Dendritic cell treated with granulocyte-macrophage colony-stimulating factor and Interleukin-4, amounts not matched to agents 40 ng/mL and 50 ng/mL, for 4 days (primary cell): ENCODE data around the gene ERVH48-1.
A peak's percentile ranks its signal among the peaks of the same experiment; 100 is the strongest.
"Not testable (repeated sequence)": the region's sequence is repeated elsewhere in the genome, so short reads cannot be mapped to it uniquely, and the experiment has no call there.

Source experiments
- H3K27ac Mint-ChIP-seq: one replicate; pipeline ENCODE4 v1.8.0; 2022; ENCODE audit warnings: mild to moderate bottlenecking, mixed read lengths
- H3K27me3 Mint-ChIP-seq: one replicate; pipeline ENCODE4 v1.8.0; 2022; ENCODE audit warnings: mild to moderate bottlenecking, mixed read lengths
- H3K36me3 Mint-ChIP-seq: one replicate; pipeline ENCODE4 v1.8.0; 2022; ENCODE audit warnings: low read depth, mixed read lengths
- H3K4me1 Mint-ChIP-seq: one replicate; pipeline ENCODE4 v1.8.0; 2022; ENCODE audit warnings: low read depth, mixed read lengths
- H3K4me3 Mint-ChIP-seq: one replicate; pipeline ENCODE4 v1.8.0; 2022; ENCODE audit warnings: mild to moderate bottlenecking, moderate library complexity, mixed read lengths
- H3K9me3 Mint-ChIP-seq: one replicate; pipeline ENCODE4 v1.8.0; 2022; ENCODE audit warnings: mixed read lengths
- intact Hi-C: fragments of 100-400 bp; cut with micrococcal nuclease; formaldehyde crosslinking; loops from one replicate; pipeline ENCODE4 v1.15.0; 2022

The ERVH48-1 gene

DNA sequence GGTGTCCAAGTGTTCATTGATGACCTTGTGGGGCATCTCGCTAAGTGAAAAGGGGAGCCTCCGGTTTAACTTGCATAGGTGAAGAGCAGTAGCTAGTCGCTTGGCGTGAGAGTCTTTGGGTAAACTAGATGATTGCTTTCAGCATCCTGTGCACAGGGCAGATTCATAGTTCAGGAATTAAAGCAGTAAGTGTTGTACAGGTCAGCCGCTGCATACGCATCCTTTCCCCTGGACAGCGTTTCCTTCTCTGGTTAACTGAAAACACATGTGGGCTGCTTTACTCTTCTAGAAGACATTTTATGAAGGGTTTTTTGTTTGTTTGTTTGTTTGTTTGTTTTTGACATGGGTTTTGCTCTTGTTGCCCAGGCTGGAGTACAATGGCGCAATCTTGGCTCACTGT, 20.2 kb downstream of the ERVH48-1 start:
- Mint-ChIP-seq H3K4me1 (peaks cover 5% of the 10 kb centered on the region), H3K27ac (no peak overlapping the region), H3K4me3 (no peak overlapping the region), H3K9me3 (no peaks in the 10 kb centered on the region), H3K27me3 (no peaks in the 10 kb centered on the region), H3K36me3 (peaks cover 99% of the 10 kb centered on the region)
- intact Hi-C loops, result no loop called here

DNA sequence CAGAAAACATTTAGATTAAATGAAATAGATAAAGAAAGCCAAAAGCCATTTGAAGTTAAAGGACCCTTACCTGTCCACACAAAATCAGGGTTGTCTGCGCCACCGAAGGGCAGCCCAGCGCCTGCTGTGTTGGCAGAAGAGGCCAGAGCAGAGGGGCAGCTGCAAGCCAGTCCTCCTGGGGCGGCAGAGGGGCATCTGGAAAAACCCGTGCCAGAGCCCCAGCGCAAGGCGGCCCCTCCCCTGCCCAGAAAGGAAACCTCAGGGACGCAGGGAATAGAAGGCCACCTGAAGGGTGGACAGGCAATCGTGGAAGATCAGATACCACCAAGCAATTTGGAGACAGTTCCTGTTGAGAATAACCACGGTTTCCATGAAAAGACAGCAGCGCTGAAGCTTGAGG, 21.6 kb downstream of the ERVH48-1 start:
- H3K27ac Mint-ChIP-seq, result no peak overlapping the region
- intact Hi-C loops, result no loop called here
- no peaks in the 10 kb centered on the region for H3K9me3 Mint-ChIP-seq
- H3K4me3 Mint-ChIP-seq, result no peak overlapping the region
- H3K4me1 Mint-ChIP-seq, result peaks cover 7% of the 10 kb centered on the region
- no peaks in the 10 kb centered on the region for H3K27me3 Mint-ChIP-seq
- peaks cover 99% of the 10 kb centered on the region for H3K36me3 Mint-ChIP-seq

DNA sequence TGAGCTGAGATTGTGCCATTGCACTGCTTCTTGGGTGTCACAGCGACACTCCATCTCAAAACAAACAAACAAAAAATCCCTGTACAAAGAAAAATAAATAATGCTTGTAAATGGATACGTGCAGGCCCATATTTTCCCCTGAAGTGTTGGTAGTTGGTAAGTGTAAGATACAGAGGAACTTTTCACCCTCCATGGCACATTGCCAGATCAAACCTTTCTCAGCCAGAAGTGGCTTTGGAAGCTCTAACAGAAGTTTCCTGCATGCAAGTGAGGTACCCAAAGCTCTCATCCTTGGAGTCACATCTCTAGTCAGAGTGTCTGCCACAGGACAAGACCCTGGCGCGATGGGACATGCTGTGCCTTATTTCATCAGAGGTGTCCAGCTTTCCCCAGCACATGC, 25.0 kb downstream of the ERVH48-1 start:
- Mint-ChIP-seq H3K36me3 (peaks cover 95% of the 10 kb centered on the region), H3K27me3 (no peaks in the 10 kb centered on the region), H3K9me3 (no peaks in the 10 kb centered on the region), H3K27ac (no peak overlapping the region), H3K4me1 (peaks cover 20% of the 10 kb centered on the region), H3K4me3 (no peak overlapping the region)
- intact Hi-C loops, result no loop called here

DNA sequence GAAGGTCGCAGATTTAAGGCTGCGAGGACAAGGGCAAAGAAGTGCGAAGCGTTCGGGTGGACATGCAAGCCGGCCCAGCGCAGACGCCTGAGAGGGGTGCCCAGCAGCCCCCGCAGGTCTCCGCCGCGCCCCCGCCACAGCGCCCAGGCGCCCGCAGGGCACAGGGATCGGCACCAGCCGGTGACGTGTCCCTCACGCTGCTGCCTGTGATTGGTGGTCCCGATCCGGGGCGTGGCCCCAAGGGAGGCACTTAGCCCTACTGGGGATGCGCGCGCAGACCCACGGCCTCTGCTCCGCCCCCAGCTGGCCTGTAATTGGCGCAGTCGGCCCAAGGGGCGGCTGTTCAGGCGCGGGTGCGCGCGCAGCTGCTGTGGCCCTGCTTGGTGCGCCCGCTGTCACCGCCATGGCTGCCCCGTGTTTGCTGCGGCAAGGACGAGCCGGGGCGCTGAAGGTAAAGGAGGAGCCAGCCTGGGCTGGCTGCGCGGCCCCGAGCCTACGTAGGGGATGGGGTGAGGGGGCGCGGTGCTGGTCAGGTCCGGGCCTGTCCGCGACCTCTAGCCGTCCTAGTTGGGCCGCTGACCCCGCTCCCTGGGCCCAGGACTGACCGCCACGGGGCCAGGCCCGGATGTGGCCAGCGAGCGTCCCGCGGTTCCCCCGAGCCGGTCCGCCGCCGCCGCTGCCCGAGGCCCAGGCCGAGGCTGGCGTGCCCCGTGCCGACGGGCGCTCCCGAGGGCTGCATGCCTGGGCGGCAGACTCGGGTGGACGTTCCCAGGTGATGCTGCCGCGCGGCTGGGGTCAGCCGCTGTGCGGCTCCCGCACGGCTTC, 32.3 kb downstream of the ERVH48-1 start, which contains the start of gene NDUFV3:
Gene NDUFV3, plus strand, starts transcription at position 379 of the 825 bp plus-strand sequence. Its CDS starts 25 bp downstream, at position 404.
- H3K27ac Mint-ChIP-seq, result peak within 1 kb of the TSS; percentile 98
- no peaks in the 10 kb centered on the region for H3K9me3 Mint-ChIP-seq
- H3K27me3 Mint-ChIP-seq, result no peaks in the 10 kb centered on the region
- H3K36me3 Mint-ChIP-seq, result peaks cover 41% of the 10 kb centered on the region
- intact Hi-C loops, result loop anchor here (5.0 kb wide), 1 partner anchor 79 kb away; the partner anchor contains the start of gene PKNOX1
- H3K4me3 Mint-ChIP-seq, result peak within 1 kb of the TSS; percentile 80
- peaks cover 14% of the 10 kb centered on the region for H3K4me1 Mint-ChIP-seq

DNA sequence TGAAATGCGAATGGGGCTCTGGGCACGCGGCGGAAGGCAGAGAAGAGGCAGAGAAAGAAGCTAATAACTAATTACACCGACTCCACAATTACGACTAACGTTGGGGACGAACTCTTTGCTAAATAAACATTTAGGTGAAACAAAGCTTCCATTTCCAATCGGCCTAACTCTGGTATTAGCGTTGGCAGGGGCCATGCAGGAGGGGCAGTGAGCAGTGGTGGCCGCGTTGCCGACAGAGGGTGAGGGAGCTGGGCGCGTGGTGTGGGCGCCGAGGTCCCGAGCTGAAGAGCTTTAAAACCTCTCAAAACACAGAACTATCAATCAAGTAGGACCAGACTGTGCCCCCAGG, 32.9 kb downstream of the ERVH48-1 start:
- Mint-ChIP-seq H3K36me3 (peaks cover 35% of the 10 kb centered on the region), H3K4me3 (peak overlapping the region; percentile 80), H3K27me3 (no peaks in the 10 kb centered on the region), H3K4me1 (peaks cover 11% of the 10 kb centered on the region), H3K9me3 (no peaks in the 10 kb centered on the region), H3K27ac (peak overlapping the region; percentile 98)
- intact Hi-C loops, result loop anchor here (5.0 kb wide), 1 partner anchor 80 kb away; the partner anchor contains the start of gene PKNOX1

DNA sequence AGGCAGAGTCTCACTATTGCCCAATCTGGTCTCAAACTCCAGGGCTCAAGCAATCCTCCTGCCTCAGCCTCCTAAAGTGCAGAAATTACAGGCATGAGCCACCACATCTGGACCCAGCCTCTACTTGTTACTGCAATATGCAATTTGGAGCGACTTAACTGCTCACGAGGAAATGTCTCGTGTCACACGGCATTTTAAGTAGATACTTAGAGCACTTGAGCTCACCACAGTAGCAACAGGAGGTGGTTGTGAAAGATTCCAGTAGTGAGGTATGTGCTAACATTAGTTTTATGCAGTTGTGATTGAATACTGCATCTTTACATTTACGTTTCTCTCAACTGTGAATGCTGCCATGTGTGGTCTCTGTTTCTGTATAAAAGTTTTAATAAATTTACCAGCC, 38.1 kb downstream of the ERVH48-1 start:
- Mint-ChIP-seq H3K27ac (no peak overlapping the region), H3K4me3 (no peak overlapping the region)
- intact Hi-C loops, result no loop called here

DNA sequence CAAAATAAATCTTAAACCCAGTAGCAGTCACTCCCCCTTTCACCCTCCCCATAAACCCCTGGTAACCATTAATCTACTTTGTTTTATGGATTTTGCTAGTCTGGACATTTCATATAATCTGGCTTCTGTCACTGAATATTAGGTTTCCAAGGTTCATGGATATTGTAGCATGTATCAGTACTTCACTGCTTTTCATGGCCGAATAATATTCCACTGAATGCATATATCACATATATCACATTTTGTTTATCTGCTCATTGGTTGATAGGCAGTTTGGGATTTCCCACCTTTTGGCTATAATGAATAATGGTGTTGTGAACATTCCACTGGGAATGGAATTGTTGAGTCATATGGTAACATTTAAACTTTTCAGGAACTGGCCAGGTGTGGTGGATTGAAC, 41.5 kb downstream of the ERVH48-1 start:
- peaks cover 11% of the 10 kb centered on the region for H3K4me1 Mint-ChIP-seq
- no peak overlapping the region for H3K27ac Mint-ChIP-seq
- no peaks in the 10 kb centered on the region for H3K27me3 Mint-ChIP-seq
- no peaks in the 10 kb centered on the region for H3K9me3 Mint-ChIP-seq
- intact Hi-C loops, result no loop called here
- H3K36me3 Mint-ChIP-seq, result peaks cover 9% of the 10 kb centered on the region
- H3K4me3 Mint-ChIP-seq, result no peak overlapping the region

More for the DNA sequence above, 38.1 kb downstream of the ERVH48-1 start:
- H3K4me1 Mint-ChIP-seq, result peaks cover 2% of the 10 kb centered on the region
- no peaks in the 10 kb centered on the region for H3K9me3 Mint-ChIP-seq
- no peaks in the 10 kb centered on the region for H3K27me3 Mint-ChIP-seq
- no peaks in the 10 kb centered on the region for H3K36me3 Mint-ChIP-seq

DNA sequence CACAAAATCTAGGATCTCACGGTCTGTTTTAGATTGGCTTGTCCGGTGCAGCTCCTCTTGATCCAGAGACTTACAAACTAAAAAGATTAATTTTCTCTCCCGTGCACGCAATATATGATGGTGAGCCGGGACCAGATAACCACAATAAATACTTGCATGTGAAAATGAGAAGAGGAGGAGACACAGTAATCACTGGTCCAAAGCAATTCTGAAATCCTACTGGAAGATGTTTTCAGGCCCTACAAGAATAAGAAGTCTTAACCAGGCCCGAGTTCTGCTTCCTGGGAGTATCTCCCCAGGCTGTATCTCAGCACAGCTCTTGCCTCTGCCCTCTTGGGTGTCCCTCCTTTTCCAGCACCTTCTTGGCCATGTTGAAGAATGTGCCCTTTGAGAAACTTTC, 45.1 kb downstream of the ERVH48-1 start:
- peak overlapping the region; percentile 82 for H3K4me3 Mint-ChIP-seq
- H3K27me3 Mint-ChIP-seq, result no peaks in the 10 kb centered on the region
- no peaks in the 10 kb centered on the region for H3K9me3 Mint-ChIP-seq
- intact Hi-C loops, result no loop called here
- peaks cover 33% of the 10 kb centered on the region for H3K36me3 Mint-ChIP-seq
- H3K4me1 Mint-ChIP-seq, result peaks cover 24% of the 10 kb centered on the region
- H3K27ac Mint-ChIP-seq, result peak overlapping the region; percentile 93

DNA sequence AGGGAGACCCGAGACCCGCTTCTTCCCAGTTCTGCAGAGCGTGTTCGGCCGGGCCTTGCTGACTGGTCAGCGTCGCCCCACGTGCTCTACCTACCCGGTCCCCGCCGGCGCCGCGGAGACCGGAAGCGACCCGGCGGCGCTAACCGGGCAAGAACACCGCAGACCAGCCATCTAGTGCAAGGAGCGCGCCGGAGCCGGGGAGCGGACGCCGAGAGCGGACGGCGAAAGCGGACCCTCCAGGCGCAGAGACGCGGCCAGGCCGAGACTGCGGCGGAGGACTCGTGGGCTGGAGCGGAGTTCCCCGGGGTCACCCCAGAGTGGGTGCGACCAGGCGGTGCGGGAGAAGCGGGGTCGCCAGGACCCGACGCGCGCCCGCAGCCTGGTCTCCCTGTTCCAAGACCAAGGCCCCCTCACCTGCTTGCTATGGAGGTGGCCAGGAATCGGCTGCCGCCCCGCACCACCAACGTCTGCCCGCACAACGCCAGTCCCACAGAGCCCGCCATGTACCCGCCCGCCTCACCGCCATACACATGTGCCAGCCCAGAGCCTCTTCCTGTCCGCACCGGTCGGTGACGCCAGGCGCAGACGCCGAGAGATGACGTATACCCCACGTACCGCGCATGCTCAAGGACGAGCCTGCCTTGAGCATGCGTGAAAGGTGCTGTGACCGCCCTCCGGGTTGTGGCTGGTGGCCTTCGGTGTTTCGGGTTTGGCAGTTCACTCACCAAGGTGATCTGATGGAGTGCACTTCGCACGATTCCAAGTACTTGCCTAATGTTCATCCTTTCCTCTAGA, 46.2 kb downstream of the ERVH48-1 start, which contains the start of gene WDR4:
Gene WDR4, minus strand, starts transcription at position 547 of the 795 bp plus-strand sequence. Its CDS starts 44 bp downstream, at position 503.
- H3K4me3 Mint-ChIP-seq, result peak within 1 kb of the TSS; percentile 82
- peak within 1 kb of the TSS; percentile 93 for H3K27ac Mint-ChIP-seq
- no peaks in the 10 kb centered on the region for H3K9me3 Mint-ChIP-seq
- intact Hi-C loops, result no loop called here
- no peaks in the 10 kb centered on the region for H3K27me3 Mint-ChIP-seq
- peaks cover 45% of the 10 kb centered on the region for H3K36me3 Mint-ChIP-seq
- H3K4me1 Mint-ChIP-seq, result peaks cover 24% of the 10 kb centered on the region

DNA sequence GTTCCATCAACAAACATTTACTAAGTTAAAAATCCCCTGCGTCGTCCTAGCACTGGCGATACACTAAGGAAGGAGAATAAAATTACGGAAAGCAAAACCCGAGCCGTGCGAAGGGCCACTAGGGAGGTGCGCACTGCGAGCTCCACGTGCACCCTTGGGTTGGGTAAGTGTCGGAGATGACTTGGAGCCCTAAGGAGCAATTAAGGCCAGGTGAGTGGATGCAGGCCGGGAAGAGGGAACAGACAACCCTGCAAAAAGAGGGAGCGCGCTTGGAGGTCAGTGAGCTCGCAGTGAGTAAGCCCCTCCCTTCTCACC, 46.8 kb downstream of the ERVH48-1 start:
- H3K4me3 Mint-ChIP-seq, result peak overlapping the region; percentile 82
- intact Hi-C loops, result no loop called here
- peak overlapping the region; percentile 93 for H3K27ac Mint-ChIP-seq
- H3K9me3 Mint-ChIP-seq, result no peaks in the 10 kb centered on the region
- H3K27me3 Mint-ChIP-seq, result no peaks in the 10 kb centered on the region
- H3K36me3 Mint-ChIP-seq, result peaks cover 51% of the 10 kb centered on the region
- peaks cover 24% of the 10 kb centered on the region for H3K4me1 Mint-ChIP-seq

DNA sequence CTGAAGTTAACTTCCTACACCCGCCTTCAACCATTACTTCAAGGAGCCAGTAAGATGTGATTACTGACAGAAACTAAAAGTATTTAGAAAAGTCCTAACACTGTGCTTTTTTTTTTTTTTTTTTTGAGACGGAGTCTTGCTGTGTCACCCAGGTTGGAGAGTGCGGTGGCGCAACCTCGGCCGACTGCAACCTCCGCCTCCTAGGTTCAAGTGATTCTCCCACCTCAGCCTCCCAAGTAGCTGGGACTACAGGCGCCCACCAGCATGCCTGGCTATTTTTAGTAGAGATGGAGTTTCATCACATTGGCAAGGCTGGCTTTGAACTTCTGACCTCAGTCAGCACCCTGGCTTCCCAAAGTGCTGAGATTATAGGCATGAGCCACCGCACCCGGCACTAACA, 49.6 kb downstream of the ERVH48-1 start:
- H3K9me3 Mint-ChIP-seq, intact Hi-C loops, H3K27ac Mint-ChIP-seq, H3K27me3 Mint-ChIP-seq, H3K4me3 Mint-ChIP-seq: not testable (repeated sequence)
- Mint-ChIP-seq H3K36me3 (peaks cover 79% of the 10 kb centered on the region), H3K4me1 (peaks cover 24% of the 10 kb centered on the region)

DNA sequence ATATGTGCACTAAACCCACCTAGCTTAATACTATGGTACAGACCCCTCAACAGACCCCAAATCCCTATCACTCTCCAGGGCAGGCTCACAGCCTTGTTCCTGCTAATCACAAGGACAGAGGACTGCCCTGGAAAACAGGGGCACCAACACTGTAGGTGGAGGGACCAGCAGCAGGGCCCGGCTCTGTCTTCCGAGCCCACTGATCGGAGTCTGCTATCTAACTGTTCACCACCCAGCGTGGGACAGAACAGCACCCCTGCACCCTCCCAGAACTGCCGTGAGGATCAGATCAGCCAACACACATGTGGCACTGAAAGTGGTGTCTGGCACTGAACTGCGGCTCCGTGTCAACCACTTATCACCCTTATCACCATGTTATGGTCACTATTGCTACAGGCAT, 52.3 kb downstream of the ERVH48-1 start:
- Mint-ChIP-seq H3K27ac (no peak overlapping the region), H3K4me3 (no peak overlapping the region), H3K36me3 (peaks cover 91% of the 10 kb centered on the region)

DNA sequence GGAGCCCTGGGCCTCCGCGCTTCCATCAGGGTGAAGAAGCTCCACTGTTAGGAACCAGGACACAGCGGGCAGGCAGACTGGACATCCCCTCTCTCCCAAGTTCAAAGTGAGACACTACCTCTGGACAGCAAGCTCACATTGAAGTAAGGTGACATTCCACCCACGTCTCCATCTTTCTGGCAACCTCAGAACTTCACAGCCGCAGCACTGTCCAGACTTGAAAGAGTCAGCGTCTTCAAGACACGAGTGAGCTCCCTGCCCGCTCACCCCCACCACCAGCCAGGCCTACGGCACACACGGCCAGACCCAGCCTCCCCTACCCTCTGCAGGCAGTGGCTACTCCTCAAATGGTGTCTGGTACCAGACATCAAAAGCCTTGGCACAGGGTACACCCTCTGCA, 57.2 kb downstream of the ERVH48-1 start:
- intact Hi-C loops, result no loop called here
- Mint-ChIP-seq H3K36me3 (peaks cover 95% of the 10 kb centered on the region), H3K4me3 (no peak overlapping the region), H3K4me1 (no peaks in the 10 kb centered on the region), H3K9me3 (no peaks in the 10 kb centered on the region), H3K27ac (no peak overlapping the region), H3K27me3 (no peaks in the 10 kb centered on the region)

More for the DNA sequence above, 52.3 kb downstream of the ERVH48-1 start:
- peaks cover 5% of the 10 kb centered on the region for H3K4me1 Mint-ChIP-seq
- intact Hi-C loops, result no loop called here
- no peaks in the 10 kb centered on the region for H3K27me3 Mint-ChIP-seq
- H3K9me3 Mint-ChIP-seq, result no peaks in the 10 kb centered on the region
